HG03571 (cell line): ENCODE measurements around the gene BCAR1.
"Not testable (repeated sequence)": the region's sequence is repeated elsewhere in the genome, so short reads cannot be mapped to it uniquely, and the experiment has no call there.

ENCODE experiments used
- ATAC-seq: cut with Tn5 transposase; IDR thresholded peaks from one replicate; pipeline ENCODE4 v1.9.1; 2021; ENCODE audit not compliant: unreplicated experiment

Gene BCAR1

GRCh38 chr16:75241412-75241811 lies 10.0 kb downstream of the BCAR1 start:
- ATAC-seq: no peak

GRCh38 chr16:75240633-75241032 lies 10.8 kb downstream of the BCAR1 start:
- not testable (repeated sequence) for ATAC-seq

- ATAC-seq: no peak
Observed at GRCh38 chr16:75239542-75240122, 11.8 kb downstream of the BCAR1 start.

- no peak for ATAC-seq
Observed at GRCh38 chr16:75238853-75239541, 12.4 kb downstream of the BCAR1 start.

GRCh38 chr16:75238132-75238852 lies 13.1 kb downstream of the BCAR1 start:
- no peak for ATAC-seq

GRCh38 chr16:75237398-75238131 lies 13.9 kb downstream of the BCAR1 start:
- no peak for ATAC-seq

- ATAC-seq: no peak
Observed at GRCh38 chr16:75236736-75237397, 14.6 kb downstream of the BCAR1 start.

GRCh38 chr16:75236232-75236631 lies 15.2 kb downstream of the BCAR1 start:
- ATAC-seq: no peak

GRCh38 chr16:75235721-75236193 lies 15.7 kb downstream of the BCAR1 start:
- no peak for ATAC-seq

- ATAC-seq: no peak
Observed at GRCh38 chr16:75234856-75235696, 16.3 kb downstream of the BCAR1 start.

- ATAC-seq: no peak
Observed at GRCh38 chr16:75233611-75233938, 17.8 kb downstream of the BCAR1 start.

GRCh38 chr16:75231570-75231969 lies 19.9 kb downstream of the BCAR1 start:
- ATAC-seq: no peak

GRCh38 chr16:75230471-75231110 lies 20.8 kb downstream of the BCAR1 start:
- no peak for ATAC-seq

GRCh38 chr16:75229172-75230031 lies 22.0 kb downstream of the BCAR1 start:
- no peak for ATAC-seq

- ATAC-seq: no peak
Observed at GRCh38 chr16:75228143-75228976, 23.1 kb downstream of the BCAR1 start.

GRCh38 chr16:75227361-75228142 lies 23.9 kb downstream of the BCAR1 start:
- ATAC-seq: no peak
